UCSD-AML1 (cell line): ENCODE measurements around the gene SWAP70.
"Not testable (repeated sequence)": the region's sequence is repeated elsewhere in the genome, so short reads cannot be mapped to it uniquely, and the experiment has no call there.

ENCODE experiments used
- DNase-seq: peaks from one replicate; lab custom pipeline; 2025; ENCODE audit not compliant: unreplicated experiment; lab: John Stamatoyannopoulos, UW

Gene SWAP70

DNA sequence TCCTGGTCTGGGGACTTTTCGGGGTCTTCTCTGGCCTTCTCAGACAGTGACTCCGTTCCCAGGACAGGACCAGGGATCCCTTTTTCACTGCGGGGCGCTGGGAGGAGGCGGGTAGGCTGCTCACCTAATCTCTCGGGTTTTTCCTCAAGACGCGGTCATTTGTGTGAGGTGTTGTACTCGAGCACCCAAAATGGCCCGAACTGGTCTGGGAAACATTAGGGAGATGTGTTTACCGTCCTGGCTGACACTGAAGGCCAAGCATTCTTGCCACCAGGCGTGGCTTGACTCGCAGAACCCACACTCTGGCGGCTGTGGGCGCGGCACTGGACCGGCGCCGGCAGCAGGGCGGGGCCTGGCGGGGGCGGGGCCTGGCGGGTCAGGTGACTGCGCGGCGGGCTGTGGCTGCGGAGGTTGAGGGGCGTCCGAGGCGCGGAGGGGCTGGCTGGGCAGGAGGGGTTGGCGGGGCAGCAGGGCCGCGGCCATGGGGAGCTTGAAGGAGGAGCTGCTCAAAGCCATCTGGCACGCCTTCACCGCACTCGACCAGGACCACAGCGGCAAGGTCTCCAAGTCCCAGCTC lies at the start of gene SWAP70:
SWAP70 (plus strand) TSS at position 379 of the 577 bp plus-strand sequence; CDS start at position 482, 103 bp downstream.
- peak; percentile 84 for DNase-seq

- no peak for DNase-seq
These were observed 48.8 kb upstream of the SWAP70 start for GRCh38 chr11:9615031-9615451.

- DNase-seq = no peak
These were observed 47.7 kb upstream of the SWAP70 start for GRCh38 chr11:9616042-9616675.

GRCh38 chr11:9616858-9617257 lies 47.0 kb upstream of the SWAP70 start:
- no peak for DNase-seq

- DNase-seq = no peak
These were observed 45.9 kb upstream of the SWAP70 start for GRCh38 chr11:9617940-9618339.

GRCh38 chr11:9619004-9619403 lies 44.9 kb upstream of the SWAP70 start:
- DNase-seq = no peak

DNA sequence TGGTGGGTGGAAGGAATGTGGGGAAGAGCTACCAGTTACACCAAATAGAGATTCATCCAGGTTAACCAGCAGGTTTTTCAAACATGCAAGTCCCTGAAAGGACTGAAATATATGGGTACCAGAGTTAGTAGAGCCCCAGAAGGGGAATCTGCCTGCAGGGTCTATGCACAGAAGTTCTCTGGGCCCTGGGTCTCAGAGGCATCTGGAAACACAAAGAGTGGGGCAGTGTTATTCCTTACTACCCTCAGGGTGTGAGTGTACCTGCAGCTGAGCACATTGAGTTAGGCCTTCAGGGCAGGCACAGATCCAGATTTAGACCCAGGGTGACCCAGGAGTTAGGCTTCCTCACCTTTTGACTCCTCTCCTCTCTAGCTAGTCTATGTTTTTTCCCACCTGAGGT lies 43.9 kb upstream of the SWAP70 start:
- DNase-seq = no peak

DNA sequence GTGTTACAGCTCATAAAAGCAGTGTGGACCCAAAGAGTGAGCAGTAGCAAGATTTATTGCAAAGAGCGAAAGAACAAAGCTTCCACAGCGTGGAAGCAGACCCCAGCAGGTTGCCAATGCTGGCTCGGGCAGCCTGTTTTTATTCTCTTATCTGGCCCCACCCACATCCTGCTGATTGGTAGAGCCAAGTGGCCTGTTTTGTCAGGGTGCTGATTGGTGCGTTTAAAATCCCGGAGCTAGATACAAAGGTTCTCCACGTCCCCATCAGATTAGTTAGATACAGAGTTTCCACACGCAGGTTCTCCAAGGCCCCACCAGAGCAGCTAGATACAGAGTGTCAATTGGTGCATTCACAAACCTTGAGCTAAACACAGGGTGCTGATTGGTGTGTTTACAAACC lies 41.5 kb upstream of the SWAP70 start:
- DNase-seq = not testable (repeated sequence)

GRCh38 chr11:9623053-9623452 lies 40.8 kb upstream of the SWAP70 start:
- not testable (repeated sequence) for DNase-seq

- DNase-seq = no peak
These were observed 39.4 kb upstream of the SWAP70 start for GRCh38 chr11:9624448-9624847.

- no peak for DNase-seq
These were observed 38.7 kb upstream of the SWAP70 start for GRCh38 chr11:9625162-9625561.

DNA sequence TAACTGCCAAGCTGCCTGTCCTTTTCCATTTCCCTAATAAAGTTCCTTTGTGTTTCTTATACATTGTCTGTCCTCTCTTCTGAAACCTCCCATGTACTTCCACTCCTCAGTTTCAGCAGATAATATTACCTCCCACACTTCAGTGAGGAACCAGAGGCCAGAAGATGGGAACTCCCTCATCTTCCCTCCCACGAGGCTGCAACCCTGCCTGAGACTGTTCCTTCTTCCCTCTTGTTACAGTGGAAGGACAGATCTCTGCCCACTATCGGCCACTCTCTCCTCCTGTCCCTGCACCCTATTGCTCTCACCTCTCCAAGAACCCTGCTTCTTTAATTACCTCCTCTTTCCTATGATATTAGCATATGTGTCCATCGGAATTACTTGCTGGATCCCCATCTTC lies 38.1 kb upstream of the SWAP70 start:
- DNase-seq = no peak

- no peak for DNase-seq
These were observed 37.1 kb upstream of the SWAP70 start for GRCh38 chr11:9626496-9627394.

DNA sequence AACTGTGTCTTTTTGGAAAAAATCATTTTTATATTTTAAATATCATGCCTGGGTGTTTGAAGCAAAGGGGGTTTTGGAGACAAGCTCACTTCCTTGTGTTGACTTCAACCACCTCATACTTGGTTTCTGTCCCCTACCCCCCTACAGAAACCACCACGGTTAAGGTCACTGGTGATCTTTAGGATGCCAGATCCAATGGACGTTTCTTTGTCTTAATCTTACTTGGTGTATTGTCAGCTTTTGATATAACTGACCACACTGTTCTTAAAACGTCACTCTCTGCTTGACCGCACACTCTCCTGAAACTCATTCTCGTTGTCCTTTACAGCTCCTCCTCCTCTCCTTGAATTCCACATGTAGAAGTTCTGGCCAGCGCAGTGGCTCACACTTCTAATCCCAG lies 34.8 kb upstream of the SWAP70 start:
- no peak for DNase-seq

- no peak for DNase-seq
These were observed 30.2 kb upstream of the SWAP70 start for GRCh38 chr11:9633679-9634078.

DNA sequence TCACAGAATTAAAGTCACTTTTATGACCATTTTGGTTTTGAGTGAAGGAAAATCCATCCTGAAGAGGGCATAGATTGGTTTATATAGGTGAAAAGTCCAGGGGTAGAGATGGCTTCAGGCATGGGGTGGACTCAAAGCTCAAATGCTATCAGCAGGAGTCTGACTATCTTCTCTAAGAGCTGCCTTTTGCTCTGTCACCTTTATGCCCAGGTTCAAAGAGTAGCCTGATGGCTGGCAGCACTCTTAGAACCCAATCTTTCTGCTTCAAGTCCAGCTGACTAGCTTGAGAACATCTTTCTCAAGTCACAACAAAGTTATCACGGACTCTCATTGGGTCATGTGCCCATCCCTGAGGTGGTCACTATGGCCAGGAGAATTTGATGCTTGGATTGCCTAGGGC lies 27.2 kb upstream of the SWAP70 start:
- DNase-seq = no peak

DNA sequence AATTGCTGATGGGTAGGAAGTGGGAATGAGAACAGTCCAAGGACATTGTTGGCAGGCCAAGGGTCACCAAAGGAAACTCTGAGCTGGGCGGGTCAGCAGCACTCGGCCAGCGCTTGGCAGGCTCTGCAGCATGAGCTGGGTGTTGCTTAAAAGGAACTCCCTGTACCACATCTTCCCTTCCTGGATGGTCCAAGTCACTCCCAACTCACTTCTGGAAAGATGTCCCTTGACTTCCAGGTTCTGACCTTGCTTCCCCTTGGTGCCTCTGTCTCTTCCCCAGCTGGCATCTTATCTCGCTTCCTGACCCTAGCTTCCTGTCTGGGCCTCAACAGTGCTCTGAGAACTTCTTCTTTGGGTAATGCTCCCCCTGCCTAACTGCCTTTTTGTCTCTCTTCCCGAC lies 24.8 kb upstream of the SWAP70 start:
- DNase-seq = peak; percentile 26

DNA sequence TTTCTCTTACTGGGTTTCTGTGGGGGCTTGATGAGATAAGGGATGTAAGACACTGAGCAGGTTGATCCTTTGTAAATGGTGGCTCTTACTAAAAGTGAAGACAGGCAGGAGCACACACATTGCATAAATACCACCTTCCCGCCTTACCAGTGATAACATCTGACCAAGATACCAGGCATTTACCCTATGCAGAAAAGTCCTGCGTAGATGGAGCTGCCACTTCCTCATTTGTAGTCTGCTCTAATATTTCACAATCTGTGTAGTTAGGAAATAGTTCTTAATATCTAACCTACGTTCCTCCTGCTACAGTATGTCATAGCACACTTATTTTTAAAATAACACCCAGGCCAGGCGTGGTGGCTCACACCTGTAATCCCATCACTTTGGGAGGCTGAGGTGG lies 23.9 kb upstream of the SWAP70 start:
- DNase-seq = no peak

DNA sequence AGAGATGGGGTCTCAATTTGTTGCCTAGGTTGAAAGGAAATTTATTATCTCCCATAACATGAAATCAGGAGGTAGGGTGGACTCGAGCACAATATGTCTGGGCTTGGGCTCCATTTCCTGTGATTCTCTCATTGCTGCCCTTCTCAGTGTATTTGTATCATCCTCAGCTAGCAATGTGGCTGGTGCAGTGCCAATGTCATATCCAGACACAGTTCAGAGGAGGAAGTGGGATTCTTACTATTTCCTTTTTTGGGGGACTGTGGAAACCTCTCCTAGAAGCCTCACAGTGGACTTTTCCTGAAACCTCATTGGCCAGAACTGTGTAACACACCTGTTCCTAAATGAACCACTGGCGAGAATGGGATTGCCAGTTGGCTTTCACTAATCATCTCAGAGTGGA lies 21.0 kb upstream of the SWAP70 start:
- no peak for DNase-seq

GRCh38 chr11:9643751-9644150 lies 20.1 kb upstream of the SWAP70 start:
- DNase-seq = no peak

GRCh38 chr11:9645881-9646280 lies 18.0 kb upstream of the SWAP70 start:
- DNase-seq = no peak

DNA sequence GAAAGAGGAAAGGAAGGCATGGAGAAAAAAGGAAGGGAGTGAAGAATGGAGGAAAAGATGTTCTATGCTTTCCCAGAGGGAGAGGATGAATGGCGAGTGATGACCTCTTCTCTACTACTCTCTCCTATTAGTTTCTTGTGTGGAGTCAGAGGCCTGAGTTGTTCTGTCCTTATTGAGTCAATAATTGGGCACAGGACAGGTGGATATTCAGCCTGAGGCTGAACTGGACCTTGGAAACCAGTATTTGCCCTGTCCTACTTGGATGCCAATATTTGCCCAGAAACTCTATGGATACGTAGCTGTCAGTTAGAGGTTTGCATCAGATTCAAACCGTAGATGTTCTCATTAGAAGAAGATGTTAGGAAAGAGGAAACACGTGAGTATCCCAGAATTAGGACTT lies 17.6 kb upstream of the SWAP70 start:
- DNase-seq = no peak
